Neural crest cell (in vitro differentiated cells): ENCODE data around the gene RASGRP4. TPM values are rescaled to one million over a fixed set of nuclear protein-coding genes. Genes with fewer than 3 reads are reported as not detected.

Source experiments
- DNase-seq: peaks from one replicate; pipeline ENCODE4 v3.0.0; 2021; ENCODE audit warnings: low read depth, mixed read lengths, low spot score
- H3K27ac Mint-ChIP-seq: one replicate; pipeline ENCODE4 v1.8.0; 2021; ENCODE audit warnings: mild to moderate bottlenecking, mixed read lengths; ENCODE audit not compliant: unreplicated experiment
- H3K27me3 Mint-ChIP-seq: 2 replicates; pipeline ENCODE4 v1.8.0; 2021; ENCODE audit warnings: low read depth, mild to moderate bottlenecking, mixed read lengths
- H3K36me3 Mint-ChIP-seq: 2 replicates; pipeline ENCODE4 v1.8.0; 2021; ENCODE audit warnings: low read depth, mild to moderate bottlenecking, mixed read lengths
- H3K4me1 Mint-ChIP-seq: 2 replicates; pipeline ENCODE4 v1.8.0; 2021; ENCODE audit warnings: mixed read lengths
- H3K4me3 Mint-ChIP-seq: one replicate; pipeline ENCODE4 v1.8.0; 2021; ENCODE audit warnings: mild to moderate bottlenecking, mixed read lengths
- H3K9me3 Mint-ChIP-seq: 2 replicates; pipeline ENCODE4 v1.8.0; 2021; ENCODE audit warnings: mixed read lengths
- total RNA-seq: library from RNA; stranded (reverse); gene quantifications from 2 replicates; pipeline ENCODE4 v1.2.1, GENCODE V29; 2021
- TF ChIP-seq, protein P1 (sequence below): fragments of 200-600 bp; sonication (generic); conservative IDR thresholded peaks from 2 replicates; pipeline ENCODE4 v1.5.0; 2021; ENCODE audit warnings: antibody characterized with exemption, mild to moderate bottlenecking

The RASGRP4 gene
- total RNA-seq, 1 donor from 2014 or later = 0.58 TPM

DNA sequence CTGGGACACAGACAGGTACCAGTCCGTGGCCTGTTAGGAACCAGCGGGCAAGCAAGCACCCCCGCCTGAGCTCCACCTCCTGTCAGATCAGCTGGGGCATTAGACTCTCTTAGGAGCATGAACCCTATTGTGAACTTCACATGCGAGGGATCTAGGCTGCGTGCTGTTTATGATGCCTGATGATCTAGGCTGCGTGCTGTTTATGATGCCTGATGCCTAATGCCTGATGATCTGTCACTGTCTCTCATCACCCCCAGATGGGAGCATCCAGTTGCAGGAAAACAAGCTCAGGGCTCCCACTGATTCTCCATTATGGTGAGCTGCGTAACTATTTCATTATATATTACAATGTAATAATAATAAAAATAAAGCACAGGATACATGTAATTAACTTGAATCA, 3.6 kb downstream of the RASGRP4 start:
- Mint-ChIP-seq H3K4me3 (no peak overlapping the region), H3K4me1 (peaks cover 11% of the 10 kb centered on the region), H3K36me3 (no peaks in the 10 kb centered on the region), H3K9me3 (no peaks in the 10 kb centered on the region), H3K27ac (no peak overlapping the region), H3K27me3 (peaks cover 19% of the 10 kb centered on the region)
- TF ChIP-seq, protein P1, sequence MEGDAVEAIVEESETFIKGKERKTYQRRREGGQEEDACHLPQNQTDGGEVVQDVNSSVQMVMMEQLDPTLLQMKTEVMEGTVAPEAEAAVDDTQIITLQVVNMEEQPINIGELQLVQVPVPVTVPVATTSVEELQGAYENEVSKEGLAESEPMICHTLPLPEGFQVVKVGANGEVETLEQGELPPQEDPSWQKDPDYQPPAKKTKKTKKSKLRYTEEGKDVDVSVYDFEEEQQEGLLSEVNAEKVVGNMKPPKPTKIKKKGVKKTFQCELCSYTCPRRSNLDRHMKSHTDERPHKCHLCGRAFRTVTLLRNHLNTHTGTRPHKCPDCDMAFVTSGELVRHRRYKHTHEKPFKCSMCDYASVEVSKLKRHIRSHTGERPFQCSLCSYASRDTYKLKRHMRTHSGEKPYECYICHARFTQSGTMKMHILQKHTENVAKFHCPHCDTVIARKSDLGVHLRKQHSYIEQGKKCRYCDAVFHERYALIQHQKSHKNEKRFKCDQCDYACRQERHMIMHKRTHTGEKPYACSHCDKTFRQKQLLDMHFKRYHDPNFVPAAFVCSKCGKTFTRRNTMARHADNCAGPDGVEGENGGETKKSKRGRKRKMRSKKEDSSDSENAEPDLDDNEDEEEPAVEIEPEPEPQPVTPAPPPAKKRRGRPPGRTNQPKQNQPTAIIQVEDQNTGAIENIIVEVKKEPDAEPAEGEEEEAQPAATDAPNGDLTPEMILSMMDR = no peak
- no peak for DNase-seq

DNA sequence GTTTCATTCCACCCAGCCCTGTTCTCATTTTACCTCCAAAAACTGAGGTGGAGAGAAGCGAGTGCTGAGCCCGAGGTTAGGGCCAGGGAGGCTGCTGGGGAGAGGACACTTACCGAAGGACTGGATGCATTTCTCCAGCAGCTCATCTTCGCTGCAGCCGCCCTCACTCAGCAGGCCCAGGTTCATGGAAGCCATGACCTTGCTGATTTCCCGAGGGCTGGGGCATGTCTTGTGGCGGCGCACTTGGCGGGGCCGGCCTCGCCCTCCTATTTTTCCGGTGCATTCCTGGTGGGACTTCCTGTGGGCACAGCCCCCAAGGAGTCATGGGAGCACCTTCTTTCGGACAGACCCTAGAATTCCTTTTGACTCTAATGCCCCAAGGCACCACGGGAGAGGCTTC, 4.2 kb downstream of the RASGRP4 start:
- Mint-ChIP-seq H3K9me3 (no peaks in the 10 kb centered on the region), H3K4me1 (peaks cover 16% of the 10 kb centered on the region), H3K27me3 (peaks cover 25% of the 10 kb centered on the region), H3K27ac (no peak overlapping the region), H3K4me3 (no peak overlapping the region), H3K36me3 (no peaks in the 10 kb centered on the region)
- no peak for DNase-seq
- TF ChIP-seq, protein P1 = no peak

DNA sequence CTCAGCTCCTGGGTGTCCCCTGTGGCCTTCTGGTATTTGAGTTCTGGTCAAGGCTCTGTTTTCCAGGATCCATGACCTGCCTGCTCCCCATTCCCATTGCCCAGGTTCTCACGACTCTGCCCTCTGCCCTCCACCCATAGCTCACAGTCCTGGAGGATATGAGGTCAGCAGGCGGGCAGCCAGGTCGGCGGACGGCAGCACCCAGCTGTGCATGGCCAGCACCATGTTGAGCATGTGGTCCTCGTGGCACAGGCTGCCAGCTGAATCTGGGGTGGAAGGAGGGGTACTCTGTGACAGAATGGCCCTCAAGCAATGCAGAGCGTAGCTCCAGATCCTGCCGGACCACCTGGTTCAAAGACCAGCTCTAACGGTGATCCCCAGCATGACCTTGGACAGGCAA, 5.1 kb downstream of the RASGRP4 start:
- Mint-ChIP-seq H3K4me1 (peaks cover 12% of the 10 kb centered on the region), H3K27me3 (peaks cover 28% of the 10 kb centered on the region), H3K27ac (no peak overlapping the region), H3K36me3 (no peaks in the 10 kb centered on the region), H3K4me3 (no peak overlapping the region), H3K9me3 (no peaks in the 10 kb centered on the region)
- TF ChIP-seq, protein P1 = no peak
- DNase-seq = no peak

DNA sequence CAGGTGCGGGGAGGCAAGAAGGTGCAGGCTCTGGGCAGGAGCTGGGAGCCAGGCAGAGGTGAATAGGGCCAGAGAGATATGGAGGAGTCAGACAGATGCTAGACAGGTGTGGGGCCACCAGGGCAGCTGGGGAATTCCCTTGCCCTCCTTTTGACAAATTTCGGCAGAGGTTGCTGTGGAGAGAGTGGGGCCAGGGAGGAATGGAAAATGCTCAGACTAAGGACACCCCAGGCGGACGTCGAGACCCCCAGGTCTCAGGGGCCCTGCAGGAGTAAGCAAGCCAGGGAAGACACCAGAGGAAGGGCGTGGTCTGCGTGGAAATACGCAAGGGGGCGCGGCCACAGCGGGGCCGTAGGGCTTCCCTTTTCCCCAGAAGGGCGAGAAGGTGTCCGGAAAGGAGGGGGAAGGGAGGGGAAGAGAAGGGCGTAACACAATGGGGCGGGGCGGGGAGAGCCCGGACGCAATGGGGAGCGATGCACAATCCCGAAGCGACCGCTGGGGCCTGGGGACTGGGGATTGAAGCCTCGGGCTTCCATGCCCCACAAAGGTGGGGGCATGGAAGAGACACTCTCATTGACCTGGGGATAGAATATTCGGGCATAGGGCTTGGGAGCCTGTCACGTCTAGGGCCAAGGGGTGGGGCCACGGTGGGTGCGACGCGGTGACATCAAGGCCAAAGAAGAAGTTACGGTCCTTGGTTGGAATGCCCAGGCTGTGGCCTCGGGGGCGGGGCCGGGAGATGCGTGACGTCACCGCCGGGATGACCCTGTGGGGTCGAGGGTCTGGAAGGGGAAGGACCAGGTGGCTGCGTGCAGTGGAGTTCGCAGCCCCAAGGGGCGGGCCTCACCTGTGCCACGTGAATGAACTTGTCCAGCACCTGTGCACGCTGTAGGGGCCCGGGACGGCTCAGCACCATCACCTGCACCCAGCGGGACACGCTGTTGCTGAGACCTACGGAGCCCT, 8.2 kb downstream of the RASGRP4 start:
- Mint-ChIP-seq H3K4me1 (peaks cover 12% of the 10 kb centered on the region), H3K27me3 (peaks cover 28% of the 10 kb centered on the region), H3K36me3 (no peaks in the 10 kb centered on the region), H3K9me3 (no peaks in the 10 kb centered on the region), H3K4me3 (peak overlapping the region; percentile 83), H3K27ac (no peak overlapping the region)
- TF ChIP-seq, protein P1 = peak; percentile 43
- peak; percentile 46 for DNase-seq

DNA sequence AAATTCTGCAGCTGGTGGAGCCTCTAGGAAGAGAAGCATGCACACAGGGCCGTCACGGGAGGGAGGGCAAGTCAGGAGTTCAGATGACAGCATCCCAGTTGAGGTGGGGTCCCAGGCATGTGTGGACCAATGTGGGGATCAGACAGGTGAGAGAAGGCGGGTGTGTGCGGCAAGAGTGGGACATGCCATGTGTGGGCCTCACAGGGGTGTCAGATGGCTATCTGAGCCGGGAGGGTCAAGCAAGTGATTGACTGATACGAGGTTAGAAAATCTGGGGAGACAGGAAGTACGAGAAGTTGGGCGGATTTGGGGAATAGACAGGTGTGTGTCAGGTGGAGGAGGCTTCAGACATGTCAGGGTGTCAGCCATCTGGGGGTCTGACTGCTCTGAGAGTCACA, 8.9 kb downstream of the RASGRP4 start:
- DNase-seq = no peak
- H3K27me3 Mint-ChIP-seq = peaks cover 28% of the 10 kb centered on the region
- H3K27ac Mint-ChIP-seq = no peak overlapping the region
- TF ChIP-seq, protein P1 = no peak
- peaks cover 12% of the 10 kb centered on the region for H3K4me1 Mint-ChIP-seq
- H3K36me3 Mint-ChIP-seq = no peaks in the 10 kb centered on the region
- H3K4me3 Mint-ChIP-seq = peak overlapping the region; percentile 83
- no peaks in the 10 kb centered on the region for H3K9me3 Mint-ChIP-seq
